Hematopoietic multipotent progenitor cell (in vitro differentiated cells): Measurements from ENCODE around the gene PANX1. TPM values are rescaled to one million over a fixed set of nuclear protein-coding genes. Genes with fewer than 3 reads are reported as not detected.

Source experiments
- total RNA-seq: library from RNA; depleted of rRNA; stranded (reverse); fragments of >200 nt; gene quantifications from one replicate; pipeline ENCODE4 v1.2.3, GENCODE V29; 2012

PANX1 gene
- total RNA-seq, 1 donor = 13.2 TPM

Other genes with a start within 250 kb of the PANX1 start
- gene HEPHL1, start 107.5 kb upstream of the PANX1 start, total RNA-seq = under 0.01 TPM
- gene IZUMO1R, start 175.7 kb downstream of the PANX1 start, total RNA-seq = not detected